Measurements from ENCODE around the gene SCPEP1.

SCPEP1 gene

GRCh38 chr17:57017625-57018024 lies 39.7 kb downstream of the SCPEP1 start:
- no peaks in the 10 kb centered on the region for H3K27me3 Mint-ChIP-seq (ENCODE audit: low read depth, poor library complexity)
- no peak for DNase-seq
- no peak overlapping the region for H3K27ac Mint-ChIP-seq
- no peaks in the 10 kb centered on the region for H3K36me3 Mint-ChIP-seq (ENCODE audit: low read depth)
- peaks cover 22% of the 10 kb centered on the region for H3K4me1 Mint-ChIP-seq
- no peak overlapping the region for H3K4me3 Mint-ChIP-seq
- no peak for TF ChIP-seq CTCF (IDR thresholded peaks at IDR 0.05)
- H3K9me3 Mint-ChIP-seq: peaks cover 3% of the 10 kb centered on the region

- no peak for DNase-seq
- no peak overlapping the region for H3K4me3 Mint-ChIP-seq
- peaks cover 22% of the 10 kb centered on the region for H3K4me1 Mint-ChIP-seq
- no peaks in the 10 kb centered on the region for H3K36me3 Mint-ChIP-seq (ENCODE audit: low read depth)
- peaks cover 11% of the 10 kb centered on the region for H3K9me3 Mint-ChIP-seq
- TF ChIP-seq CTCF (IDR thresholded peaks at IDR 0.05): no peak
- H3K27ac Mint-ChIP-seq: no peak overlapping the region
- no peaks in the 10 kb centered on the region for H3K27me3 Mint-ChIP-seq (ENCODE audit: low read depth, poor library complexity)
Observed at GRCh38 chr17:57020208-57020607, 42.3 kb downstream of the SCPEP1 start.

GRCh38 chr17:57021226-57021940 lies 43.5 kb downstream of the SCPEP1 start:
- H3K4me1 Mint-ChIP-seq: peaks cover 22% of the 10 kb centered on the region
- peaks cover 19% of the 10 kb centered on the region for H3K9me3 Mint-ChIP-seq
- no peaks in the 10 kb centered on the region for H3K27me3 Mint-ChIP-seq (ENCODE audit: low read depth, poor library complexity)
- TF ChIP-seq CTCF (IDR thresholded peaks at IDR 0.05): no peak
- no peak overlapping the region for H3K4me3 Mint-ChIP-seq
- no peak for DNase-seq
- no peaks in the 10 kb centered on the region for H3K36me3 Mint-ChIP-seq (ENCODE audit: low read depth)
- no peak overlapping the region for H3K27ac Mint-ChIP-seq

GRCh38 chr17:57025876-57026275 lies 47.9 kb downstream of the SCPEP1 start:
- Mint-ChIP-seq H3K4me3 (no peak overlapping the region), H3K27ac (no peak overlapping the region), H3K4me1 (no peaks in the 10 kb centered on the region), H3K36me3 (ENCODE audit: low read depth) (peaks cover 3% of the 10 kb centered on the region), H3K9me3 (peaks cover 58% of the 10 kb centered on the region), H3K27me3 (ENCODE audit: low read depth, poor library complexity) (no peaks in the 10 kb centered on the region)
- TF ChIP-seq CTCF (IDR thresholded peaks at IDR 0.05): no peak
- no peak for DNase-seq

GRCh38 chr17:57027852-57028251 lies 49.9 kb downstream of the SCPEP1 start:
- TF ChIP-seq CTCF (IDR thresholded peaks at IDR 0.05): no peak
- Mint-ChIP-seq H3K27ac (no peak overlapping the region), H3K36me3 (ENCODE audit: low read depth) (peaks cover 3% of the 10 kb centered on the region), H3K4me3 (no peak overlapping the region), H3K4me1 (no peaks in the 10 kb centered on the region), H3K27me3 (ENCODE audit: low read depth, poor library complexity) (no peaks in the 10 kb centered on the region), H3K9me3 (peaks cover 64% of the 10 kb centered on the region)
- no peak for DNase-seq

GRCh38 chr17:57032343-57032742 lies 54.4 kb downstream of the SCPEP1 start:
- no peak overlapping the region for H3K27ac Mint-ChIP-seq
- TF ChIP-seq CTCF (IDR thresholded peaks at IDR 0.05): no peak
- H3K4me3 Mint-ChIP-seq: no peak overlapping the region
- no peak for DNase-seq
- peaks cover 39% of the 10 kb centered on the region for H3K9me3 Mint-ChIP-seq
- peaks cover 3% of the 10 kb centered on the region for H3K27me3 Mint-ChIP-seq (ENCODE audit: low read depth, poor library complexity)
- H3K4me1 Mint-ChIP-seq: peaks cover 19% of the 10 kb centered on the region
- peaks cover 3% of the 10 kb centered on the region for H3K36me3 Mint-ChIP-seq (ENCODE audit: low read depth)
